Uterus (tissue), 2 donors: ENCODE results near the gene DBR1.

Source experiments
- CTCF ChIP-seq, 4 experiments: fragments of 200-600 bp in 2 of 4; fragments of 450-650 bp in 2 of 4; sonication (generic) in 2 of 4; IDR thresholded peaks; one replicate each; pipeline ENCODE4 v1.5.1; 2016 to 2019; ENCODE audit warnings: antibody characterized with exemption in 4 of 4, mild to moderate bottlenecking in 2 of 4, moderate library complexity in 1 of 4
- POLR2A ChIP-seq, 2 donors: fragments of 450-650 bp; IDR thresholded peaks; one replicate each; pipeline ENCODE4 v1.6.1; 2016; ENCODE audit warnings: antibody characterized with exemption in 2 of 2, mild to moderate bottlenecking in 1 of 2, moderate library complexity in 1 of 2

GRCh38 chr3:138219255-138219654 is 44.5 kb upstream of the DBR1 start:
- TF ChIP-seq CTCF (IDR thresholded peaks at IDR 0.05) (no peak), POLR2A (IDR thresholded peaks at IDR 0.05) (no peak)
